Astrocyte (in vitro differentiated cells and primary cell): ENCODE measurements around the gene FILIP1L. TPM values are rescaled to one million over a fixed set of nuclear protein-coding genes. Genes with fewer than 3 reads are reported as not detected.

Experiments
- DNase-seq: peaks from one replicate; pipeline ENCODE4 v3.0.0-alpha.2; 2010; ENCODE audit warnings: low read depth
- FAIRE-seq: peaks from 2 replicates; lab custom pipeline; 2011; peaks lifted over from hg19 to GRCh38; lab: Jason Lieb, UNC
- H2AFZ ChIP-seq: 2 replicates; pipeline ENCODE4 v1.6.0; 2012; ENCODE audit warnings: low read depth, low read length, inconsistent platforms
- H3K27ac ChIP-seq: 2 replicates; pipeline ENCODE4 v1.5.1; 2011; ENCODE audit warnings: low read depth, low read length, inconsistent platforms
- H3K27me3 ChIP-seq: 2 replicates; pipeline ENCODE4 v1.6.0; 2011; ENCODE audit warnings: low read length, inconsistent platforms; ENCODE audit not compliant: insufficient read depth
- H3K36me3 ChIP-seq: 2 replicates; pipeline ENCODE4 v1.5.1; 2011; ENCODE audit warnings: low read length, inconsistent platforms; ENCODE audit not compliant: insufficient read depth
- H3K4me1 ChIP-seq: 2 replicates; pipeline ENCODE4 v1.5.1; 2011; ENCODE audit warnings: low read length, inconsistent platforms; ENCODE audit not compliant: insufficient read depth
- H3K4me2 ChIP-seq: 2 replicates; pipeline ENCODE4 v1.6.0; 2012; ENCODE audit warnings: low read length, inconsistent platforms
- H3K4me3 ChIP-seq: 2 replicates; pipeline ENCODE4 v1.5.1; 2011; ENCODE audit warnings: low read depth, mild to moderate bottlenecking, low read length, inconsistent platforms; ENCODE audit not compliant: insufficient read depth
- H3K79me2 ChIP-seq: 2 replicates; pipeline ENCODE4 v1.6.0; 2012; ENCODE audit warnings: mild to moderate bottlenecking, low read length, inconsistent platforms; ENCODE audit not compliant: insufficient read depth
- H3K9ac ChIP-seq: 2 replicates; pipeline ENCODE4 v1.6.0; 2012; ENCODE audit warnings: mild to moderate bottlenecking, low read length, inconsistent platforms
- H3K9me3 ChIP-seq: 2 replicates; pipeline ENCODE4 v1.5.1; 2012; ENCODE audit warnings: low read depth, mild to moderate bottlenecking, low read length, inconsistent platforms; ENCODE audit not compliant: insufficient read depth
- H4K20me1 ChIP-seq: 2 replicates; pipeline ENCODE4 v1.6.0; 2012; ENCODE audit warnings: low read length, inconsistent platforms; ENCODE audit not compliant: insufficient read depth
- H3K27ac Mint-ChIP-seq: one replicate; pipeline ENCODE4 v1.8.0; 2021; ENCODE audit warnings: mild to moderate bottlenecking, mixed read lengths; ENCODE audit not compliant: unreplicated experiment
- H3K27me3 Mint-ChIP-seq: one replicate; pipeline ENCODE4 v1.8.0; 2021; ENCODE audit warnings: low read depth, mixed read lengths; ENCODE audit not compliant: unreplicated experiment
- H3K36me3 Mint-ChIP-seq: one replicate; pipeline ENCODE4 v1.8.0; 2021; ENCODE audit warnings: low read depth, mixed read lengths; ENCODE audit not compliant: unreplicated experiment
- H3K4me1 Mint-ChIP-seq: one replicate; pipeline ENCODE4 v1.8.0; 2021; ENCODE audit warnings: low read depth, mixed read lengths; ENCODE audit not compliant: unreplicated experiment
- H3K4me3 Mint-ChIP-seq: one replicate; pipeline ENCODE4 v1.8.0; 2021; ENCODE audit warnings: mild to moderate bottlenecking, moderate library complexity, mixed read lengths; ENCODE audit not compliant: unreplicated experiment
- H3K9me3 Mint-ChIP-seq: one replicate; pipeline ENCODE4 v1.8.0; 2021; ENCODE audit warnings: mild to moderate bottlenecking, mixed read lengths; ENCODE audit not compliant: unreplicated experiment
- EZH2 ChIP-seq: IDR thresholded peaks from 2 replicates; pipeline ENCODE4 v1.6.1; 2012; ENCODE audit warnings: mild to moderate bottlenecking, low read length, inconsistent platforms; ENCODE audit not compliant: insufficient read depth
- total RNA-seq: library from RNA; stranded (reverse); gene quantifications from 2 replicates; pipeline ENCODE4 v1.2.1, GENCODE V29; 2021
- TF ChIP-seq, protein P1 (sequence below): IDR thresholded peaks from 2 replicates; pipeline ENCODE4 v1.5.1; 2011; ENCODE audit warnings: low read depth, mild to moderate bottlenecking, inconsistent platforms, low read length, moderate library complexity; ENCODE audit not compliant: insufficient read depth

Gene FILIP1L
- total RNA-seq, 1 donor from 2014 or later: 209 TPM

DNA sequence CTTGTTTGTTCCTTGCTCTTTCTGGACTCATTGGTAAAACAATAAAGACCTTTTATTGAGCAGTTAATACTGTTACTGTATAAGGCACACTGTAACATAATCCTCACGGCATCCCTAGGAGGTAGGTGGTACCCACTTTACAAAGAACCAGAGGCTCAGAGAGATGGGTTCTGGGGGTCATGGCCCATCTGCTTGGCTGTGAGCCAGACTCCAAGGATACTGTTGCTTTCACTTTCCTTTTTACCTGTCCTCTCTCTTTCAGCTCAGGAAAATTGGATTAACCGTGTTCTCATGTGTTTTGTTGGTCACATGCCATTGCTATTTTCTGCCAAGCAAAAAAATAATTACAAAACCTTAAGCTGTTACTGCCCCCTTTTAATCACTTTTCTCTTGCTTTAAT, 34.8 kb upstream of the FILIP1L start:
- H3K4me3 ChIP-seq: no peak overlapping the region
- H2AFZ ChIP-seq: no peak overlapping the region
- no peaks in the 10 kb centered on the region for H4K20me1 ChIP-seq
- H3K9ac ChIP-seq: no peak overlapping the region
- peaks cover 5% of the 10 kb centered on the region for H3K9me3 Mint-ChIP-seq
- no peaks in the 10 kb centered on the region for H3K36me3 ChIP-seq
- H3K4me1 ChIP-seq: no peaks in the 10 kb centered on the region
- no peaks in the 10 kb centered on the region for H3K36me3 Mint-ChIP-seq
- H3K4me3 Mint-ChIP-seq: no peak overlapping the region
- no peaks in the 10 kb centered on the region for H3K79me2 ChIP-seq
- DNase-seq: no peak
- no peaks in the 10 kb centered on the region for H3K27me3 ChIP-seq
- H3K4me2 ChIP-seq: no peak overlapping the region
- no peak overlapping the region for H3K27ac ChIP-seq
- H3K9me3 ChIP-seq: no peaks in the 10 kb centered on the region
- H3K27me3 Mint-ChIP-seq: no peaks in the 10 kb centered on the region
- no peak for FAIRE-seq
- TF ChIP-seq, protein P1, sequence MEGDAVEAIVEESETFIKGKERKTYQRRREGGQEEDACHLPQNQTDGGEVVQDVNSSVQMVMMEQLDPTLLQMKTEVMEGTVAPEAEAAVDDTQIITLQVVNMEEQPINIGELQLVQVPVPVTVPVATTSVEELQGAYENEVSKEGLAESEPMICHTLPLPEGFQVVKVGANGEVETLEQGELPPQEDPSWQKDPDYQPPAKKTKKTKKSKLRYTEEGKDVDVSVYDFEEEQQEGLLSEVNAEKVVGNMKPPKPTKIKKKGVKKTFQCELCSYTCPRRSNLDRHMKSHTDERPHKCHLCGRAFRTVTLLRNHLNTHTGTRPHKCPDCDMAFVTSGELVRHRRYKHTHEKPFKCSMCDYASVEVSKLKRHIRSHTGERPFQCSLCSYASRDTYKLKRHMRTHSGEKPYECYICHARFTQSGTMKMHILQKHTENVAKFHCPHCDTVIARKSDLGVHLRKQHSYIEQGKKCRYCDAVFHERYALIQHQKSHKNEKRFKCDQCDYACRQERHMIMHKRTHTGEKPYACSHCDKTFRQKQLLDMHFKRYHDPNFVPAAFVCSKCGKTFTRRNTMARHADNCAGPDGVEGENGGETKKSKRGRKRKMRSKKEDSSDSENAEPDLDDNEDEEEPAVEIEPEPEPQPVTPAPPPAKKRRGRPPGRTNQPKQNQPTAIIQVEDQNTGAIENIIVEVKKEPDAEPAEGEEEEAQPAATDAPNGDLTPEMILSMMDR: no peak
- no peak for TF ChIP-seq EZH2
- no peak overlapping the region for H3K27ac Mint-ChIP-seq
- peaks cover 12% of the 10 kb centered on the region for H3K4me1 Mint-ChIP-seq

- Mint-ChIP-seq H3K4me1 (peaks cover 3% of the 10 kb centered on the region), H3K27ac (no peak overlapping the region), H3K36me3 (no peaks in the 10 kb centered on the region), H3K27me3 (no peaks in the 10 kb centered on the region), H3K9me3 (peaks cover 5% of the 10 kb centered on the region), H3K4me3 (no peak overlapping the region)
- Histone ChIP-seq H3K4me2 (no peak overlapping the region), H3K4me3 (no peak overlapping the region), H3K79me2 (no peaks in the 10 kb centered on the region), H3K27ac (no peak overlapping the region), H3K9ac (no peak overlapping the region), H3K4me1 (no peaks in the 10 kb centered on the region), H4K20me1 (no peaks in the 10 kb centered on the region), H3K36me3 (no peaks in the 10 kb centered on the region), H3K27me3 (no peaks in the 10 kb centered on the region), H2AFZ (no peak overlapping the region), H3K9me3 (no peaks in the 10 kb centered on the region)
- DNase-seq (no peak), FAIRE-seq (no peak)
- TF ChIP-seq, protein P1: no peak
- TF ChIP-seq EZH2: no peak
Observed at GRCh38 chr3:100144255-100144866, 30.1 kb upstream of the FILIP1L start.

DNA sequence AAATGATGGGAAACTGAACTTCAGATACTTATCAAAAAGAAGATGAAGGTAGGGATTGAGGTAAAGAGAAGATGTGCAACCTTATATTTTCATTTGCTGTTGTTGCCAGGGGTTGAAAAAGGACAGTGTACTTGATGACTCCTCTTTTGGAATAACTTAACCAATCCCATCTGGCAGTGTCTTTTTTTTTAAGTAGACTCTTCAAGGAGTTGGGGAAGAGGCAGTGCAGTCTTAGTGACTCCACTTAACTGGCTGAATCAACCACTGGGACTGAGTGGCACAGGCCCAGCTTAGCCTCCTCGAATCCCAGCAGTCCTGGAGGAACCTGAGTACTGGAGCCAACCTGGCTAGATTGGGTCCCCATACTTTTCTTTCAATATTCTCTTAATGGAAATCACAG, 27.3 kb upstream of the FILIP1L start:
- no peaks in the 10 kb centered on the region for H3K27me3 Mint-ChIP-seq
- Histone ChIP-seq H3K9ac (no peak overlapping the region), H3K36me3 (no peaks in the 10 kb centered on the region), H2AFZ (no peak overlapping the region), H4K20me1 (no peaks in the 10 kb centered on the region), H3K79me2 (no peaks in the 10 kb centered on the region), H3K9me3 (no peaks in the 10 kb centered on the region), H3K4me2 (no peak overlapping the region), H3K4me3 (no peak overlapping the region), H3K27me3 (no peaks in the 10 kb centered on the region), H3K27ac (no peak overlapping the region), H3K4me1 (no peaks in the 10 kb centered on the region)
- FAIRE-seq: no peak
- TF ChIP-seq, protein P1: no peak
- TF ChIP-seq EZH2: no peak
- no peak overlapping the region for H3K27ac Mint-ChIP-seq
- DNase-seq: no peak
- H3K4me1 Mint-ChIP-seq: peaks cover 3% of the 10 kb centered on the region
- peaks cover 10% of the 10 kb centered on the region for H3K9me3 Mint-ChIP-seq
- no peak overlapping the region for H3K4me3 Mint-ChIP-seq
- H3K36me3 Mint-ChIP-seq: no peaks in the 10 kb centered on the region
